Astrocyte of the spinal cord (primary cell): ENCODE results near the gene TTLL11.

Source experiments
- DNase-seq: peaks from one replicate; pipeline ENCODE4 v3.0.0; 2011; ENCODE audit warnings: low read depth, low spot score
- H3K4me3 ChIP-seq: 2 replicates; pipeline ENCODE4 v1.5.1; 2011; ENCODE audit warnings: low read depth, mild to moderate bottlenecking, low read length, moderate library complexity
- in situ Hi-C: cut with HindIII; loops from 2 replicates; pipeline ENCODE4 v1.10.0; 2017; ENCODE audit warnings: low sequenced_read_pairs
- TF ChIP-seq, protein P1 (sequence below): IDR thresholded peaks from 2 replicates; pipeline ENCODE4 v1.5.1; 2012; ENCODE audit warnings: low read depth, mild to moderate bottlenecking, low read length, inconsistent platforms

TTLL11 gene

DNA sequence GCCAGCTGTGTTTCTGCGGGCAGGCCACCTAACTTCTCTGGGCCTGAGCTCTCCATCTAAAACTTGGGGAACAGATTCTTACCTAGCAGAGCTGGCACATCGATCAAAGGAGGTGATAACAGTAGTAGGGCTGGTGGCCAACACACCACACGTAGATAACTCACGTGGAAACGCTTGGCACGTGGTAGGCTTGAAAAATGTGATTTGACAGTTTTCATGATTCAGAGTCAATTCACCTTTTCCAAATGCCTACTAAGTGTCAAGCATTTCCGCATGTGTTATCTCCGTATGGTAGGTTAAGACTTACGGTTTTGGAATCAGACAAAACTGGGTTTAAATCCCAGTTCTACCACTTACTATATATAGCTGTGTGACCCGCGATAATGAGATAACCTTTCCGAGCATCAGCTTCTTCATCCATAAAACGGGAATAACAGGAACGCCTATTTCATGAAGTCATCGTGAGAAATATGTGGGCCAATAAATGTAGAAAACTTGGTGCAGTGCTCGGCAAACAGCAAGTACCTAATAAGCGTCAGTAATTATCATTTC lies 41.0 kb upstream of the TTLL11 start:
- H3K4me3 ChIP-seq: no peak overlapping the region
- in situ Hi-C loops: no loop called here
- no peak for DNase-seq
- TF ChIP-seq, protein P1, sequence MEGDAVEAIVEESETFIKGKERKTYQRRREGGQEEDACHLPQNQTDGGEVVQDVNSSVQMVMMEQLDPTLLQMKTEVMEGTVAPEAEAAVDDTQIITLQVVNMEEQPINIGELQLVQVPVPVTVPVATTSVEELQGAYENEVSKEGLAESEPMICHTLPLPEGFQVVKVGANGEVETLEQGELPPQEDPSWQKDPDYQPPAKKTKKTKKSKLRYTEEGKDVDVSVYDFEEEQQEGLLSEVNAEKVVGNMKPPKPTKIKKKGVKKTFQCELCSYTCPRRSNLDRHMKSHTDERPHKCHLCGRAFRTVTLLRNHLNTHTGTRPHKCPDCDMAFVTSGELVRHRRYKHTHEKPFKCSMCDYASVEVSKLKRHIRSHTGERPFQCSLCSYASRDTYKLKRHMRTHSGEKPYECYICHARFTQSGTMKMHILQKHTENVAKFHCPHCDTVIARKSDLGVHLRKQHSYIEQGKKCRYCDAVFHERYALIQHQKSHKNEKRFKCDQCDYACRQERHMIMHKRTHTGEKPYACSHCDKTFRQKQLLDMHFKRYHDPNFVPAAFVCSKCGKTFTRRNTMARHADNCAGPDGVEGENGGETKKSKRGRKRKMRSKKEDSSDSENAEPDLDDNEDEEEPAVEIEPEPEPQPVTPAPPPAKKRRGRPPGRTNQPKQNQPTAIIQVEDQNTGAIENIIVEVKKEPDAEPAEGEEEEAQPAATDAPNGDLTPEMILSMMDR: no peak

DNA sequence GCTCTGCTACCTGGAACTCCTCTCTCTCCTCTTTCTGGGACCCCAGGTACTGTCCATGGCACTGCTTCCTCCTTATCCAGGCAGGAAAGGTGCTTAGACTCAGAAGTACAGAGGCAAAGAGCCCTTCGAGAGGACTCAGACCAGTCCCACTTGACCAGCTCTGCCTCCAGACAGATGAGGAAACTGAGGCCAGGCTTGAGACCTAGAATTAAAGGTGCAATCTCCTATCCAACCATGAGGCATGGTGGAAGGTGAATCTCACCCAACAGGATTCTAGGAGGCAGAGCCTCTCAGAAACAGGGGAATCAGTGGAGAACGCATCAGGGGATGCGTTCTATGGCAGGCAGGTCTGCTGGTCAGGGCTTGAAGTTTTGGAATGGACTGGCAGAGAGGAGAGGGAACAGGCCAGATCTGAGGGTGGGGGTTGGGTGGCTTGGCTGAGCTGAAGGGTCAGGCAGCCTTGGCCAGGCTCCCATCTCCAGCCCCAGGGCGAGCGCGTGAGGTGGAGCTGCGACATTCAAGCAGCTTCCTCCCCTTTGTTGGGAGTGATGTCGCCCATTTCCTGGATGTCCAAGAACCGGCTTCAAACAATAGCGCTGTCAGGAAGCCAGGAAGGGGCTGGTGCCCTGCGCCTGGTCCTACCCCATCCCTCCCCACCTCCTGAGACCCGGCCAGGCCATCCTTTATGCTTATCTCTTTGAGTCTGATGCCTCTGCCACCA lies 40.3 kb upstream of the TTLL11 start:
- in situ Hi-C loops: no loop called here
- no peak overlapping the region for H3K4me3 ChIP-seq
- TF ChIP-seq, protein P1: no peak
- no peak for DNase-seq

DNA sequence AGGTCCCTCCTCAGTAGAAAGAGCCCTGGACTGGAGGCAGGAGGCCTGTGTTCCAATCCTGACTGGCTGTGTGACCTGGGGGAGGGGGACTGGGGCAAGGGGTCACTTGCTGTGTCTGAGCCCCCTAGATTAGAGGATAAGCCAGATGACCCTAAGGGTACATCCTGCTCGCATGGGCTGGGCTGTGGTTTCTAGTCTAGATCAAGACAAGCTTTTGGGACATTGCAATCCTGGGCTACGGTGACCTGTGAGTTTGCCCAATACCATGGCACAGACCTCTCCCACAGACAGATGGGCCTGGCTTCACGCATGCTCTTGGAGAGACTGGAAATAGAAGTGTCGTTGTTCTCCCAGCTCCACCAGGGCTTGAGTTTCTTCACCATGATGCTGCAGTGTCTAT lies 39.4 kb upstream of the TTLL11 start:
- in situ Hi-C loops: no loop called here
- no peak overlapping the region for H3K4me3 ChIP-seq
- DNase-seq: no peak
- TF ChIP-seq, protein P1: no peak

DNA sequence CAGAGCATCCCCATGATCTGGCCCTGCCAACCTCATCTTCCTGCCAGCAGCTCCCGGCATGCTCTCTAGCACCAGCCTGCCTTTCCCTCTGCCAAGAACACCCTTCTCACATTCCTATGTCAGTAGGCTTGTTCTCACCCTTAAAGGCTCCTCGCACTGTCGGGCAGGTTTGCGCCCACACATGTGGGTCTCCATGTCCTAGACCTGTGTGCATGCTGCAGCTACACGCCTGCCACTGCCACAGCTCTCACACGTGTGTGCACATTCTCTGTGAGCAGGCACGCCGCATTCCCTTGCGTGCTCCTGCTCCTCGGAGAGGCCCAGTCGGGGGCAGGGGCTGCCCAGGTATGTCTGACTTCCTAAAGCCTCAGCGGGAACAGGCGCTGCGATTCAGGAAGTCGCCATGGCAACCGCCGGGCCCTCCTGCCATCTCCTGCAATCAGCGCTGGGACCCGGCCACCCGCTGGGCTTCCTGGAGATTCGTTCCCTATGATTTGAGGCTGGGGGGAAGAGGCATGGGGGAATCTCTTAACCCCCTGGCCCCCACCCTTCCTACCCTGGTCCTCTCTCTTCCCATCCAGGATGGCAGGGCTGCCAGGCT lies 38.4 kb upstream of the TTLL11 start:
- no peak for DNase-seq

DNA sequence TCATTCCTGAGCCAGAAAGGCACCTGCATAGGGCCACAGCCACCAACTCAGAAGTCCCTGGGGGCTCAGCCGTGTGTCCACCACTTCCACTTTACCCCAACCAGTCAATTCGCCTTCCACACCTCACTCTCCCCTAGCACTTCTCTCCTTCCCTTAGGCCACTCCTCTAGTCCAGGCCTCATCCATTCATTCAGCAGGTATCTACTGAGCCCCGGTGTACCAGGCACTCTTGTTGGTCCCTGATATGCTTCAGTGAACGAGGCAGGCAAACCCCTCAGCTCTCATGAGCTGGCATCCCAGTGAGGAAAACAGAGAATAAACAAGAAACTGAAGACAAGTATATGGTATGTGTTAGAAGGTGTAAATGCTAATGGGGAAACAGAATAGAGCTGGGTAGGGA lies 37.7 kb upstream of the TTLL11 start:
- in situ Hi-C loops: no loop called here
- DNase-seq: no peak
- no peak overlapping the region for H3K4me3 ChIP-seq
- TF ChIP-seq, protein P1: no peak

More for the DNA sequence above, 38.4 kb upstream of the TTLL11 start:
- in situ Hi-C loops: no loop called here
- TF ChIP-seq, protein P1: no peak
- no peak overlapping the region for H3K4me3 ChIP-seq

DNA sequence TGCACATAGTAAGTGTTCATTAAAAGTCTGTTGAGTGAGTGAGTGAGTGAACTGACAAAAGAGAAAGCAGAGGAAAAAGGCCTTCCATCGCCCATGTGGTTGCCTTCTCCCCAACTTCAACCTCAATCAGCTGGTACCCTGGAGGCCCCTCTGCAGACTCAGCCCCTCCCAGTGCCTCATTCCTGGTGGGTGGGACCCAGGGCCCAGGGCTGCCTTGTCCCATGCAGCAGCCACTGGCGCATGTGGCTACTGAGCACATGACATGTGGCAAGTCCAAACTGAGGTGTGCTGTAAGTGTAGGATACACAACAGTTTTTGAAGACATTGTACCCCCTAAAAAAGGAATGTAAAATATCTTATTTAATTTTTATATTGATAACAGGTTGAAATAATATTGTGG lies 36.9 kb upstream of the TTLL11 start:
- no peak overlapping the region for H3K4me3 ChIP-seq
- in situ Hi-C loops: loop anchor here (10.0 kb wide), 1 partner anchor 225 kb away; no protein-coding TSS in a partner anchor
- DNase-seq: no peak
- TF ChIP-seq, protein P1: no peak
